HK-2 (cell line): ENCODE results near the gene SGPL1.

Source experiments
- DNase-seq: peaks from one replicate; pipeline ENCODE4 v3.0.0-alpha.2; 2018; ENCODE audit not compliant: unreplicated experiment

Gene SGPL1

GRCh38 chr10:70884741-70885140, 69.0 kb downstream of the SGPL1 start:
- no peak for DNase-seq

GRCh38 chr10:70885481-70885880, 69.7 kb downstream of the SGPL1 start:
- no peak for DNase-seq

GRCh38 chr10:70885931-70886903, 70.5 kb downstream of the SGPL1 start:
- no peak for DNase-seq

DNA sequence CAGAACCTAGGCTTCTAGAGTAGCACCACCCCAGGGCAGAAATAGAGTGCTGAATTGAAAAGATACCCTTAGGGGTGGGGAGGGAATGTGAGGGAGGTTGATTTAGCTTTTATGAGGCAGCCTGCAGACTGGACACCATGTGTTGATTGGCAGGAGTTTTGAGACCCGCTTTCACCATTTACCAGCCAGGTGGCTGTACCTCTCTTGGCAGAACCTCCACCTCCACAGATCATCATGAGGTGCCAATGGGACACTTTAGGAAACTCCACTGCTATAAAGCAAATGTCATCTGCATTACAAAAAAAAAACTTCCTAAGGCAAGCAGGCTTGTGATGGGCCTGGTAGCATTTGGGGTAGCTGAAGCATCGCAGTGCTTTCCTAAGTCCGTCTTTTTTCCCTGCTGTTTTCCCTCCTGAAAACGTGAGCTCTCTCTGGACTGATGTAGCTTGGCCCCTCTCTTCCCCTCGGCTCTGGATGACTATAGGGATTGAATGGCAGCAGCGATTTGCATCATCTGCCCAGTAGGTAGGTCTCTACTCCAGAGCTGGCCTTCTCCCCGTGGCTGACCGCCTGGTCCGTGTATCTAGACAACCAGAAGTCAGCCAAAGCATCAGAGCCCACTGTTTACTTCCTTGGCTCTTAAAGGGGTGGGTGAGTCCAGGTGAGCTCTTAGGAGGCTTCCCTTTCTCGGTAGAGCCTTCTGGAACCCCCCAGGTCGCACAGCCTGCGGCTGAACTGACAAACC, 71.3 kb downstream of the SGPL1 start:
- DNase-seq: no peak

DNA sequence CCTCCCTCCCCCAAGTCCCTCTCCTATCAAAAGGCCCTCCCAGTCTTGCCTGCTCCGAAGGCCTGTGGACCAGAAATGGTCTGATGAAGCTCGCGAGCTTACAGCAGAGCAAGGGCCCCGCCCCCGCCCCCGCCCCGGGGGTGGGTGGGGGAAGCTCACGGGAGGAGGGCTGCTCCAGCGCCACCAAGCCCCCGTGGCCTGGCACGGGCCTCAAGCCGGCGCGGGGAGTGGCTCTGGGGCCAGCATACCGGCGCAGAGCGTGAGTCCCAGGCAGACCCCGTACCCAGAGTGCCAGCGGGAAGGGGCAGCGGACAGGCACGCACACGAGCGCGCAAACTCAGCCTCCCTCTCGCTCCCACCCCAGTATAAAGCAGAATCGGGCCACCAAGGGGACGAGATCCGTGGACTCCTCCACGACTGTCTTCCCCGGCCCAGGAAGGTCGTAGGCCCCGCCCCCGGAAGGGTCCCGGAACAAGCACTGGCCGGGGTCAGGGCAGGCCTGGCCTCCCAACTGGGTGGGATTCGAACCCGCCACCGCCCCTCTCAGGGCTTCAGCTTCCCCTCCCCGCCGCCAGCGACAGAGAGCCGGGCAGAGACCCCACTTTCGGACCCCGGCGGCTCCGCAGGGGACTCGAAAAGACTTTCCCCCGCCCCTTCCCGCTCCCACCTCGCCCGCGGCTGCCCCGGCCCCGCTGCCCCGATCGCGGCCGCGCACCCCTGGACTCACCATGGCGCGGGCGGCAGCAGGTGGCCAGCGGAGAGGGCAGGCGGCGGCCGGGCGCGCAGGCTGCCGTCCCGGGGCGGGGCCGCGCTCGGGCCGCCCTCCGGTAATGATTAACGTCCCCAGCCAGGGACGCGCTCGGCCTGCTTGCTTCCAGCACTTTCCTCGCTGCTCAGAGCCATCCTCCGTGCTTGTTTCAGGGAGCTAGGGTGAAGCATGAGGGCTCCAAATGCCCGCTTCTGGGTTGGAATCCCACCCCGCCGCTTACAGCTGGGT, 72.4 kb downstream of the SGPL1 start, which contains the start of gene PCBD1:
Gene PCBD1 (minus strand): TSS at position 762 of the 997 bp plus-strand sequence. CDS start 32 bp downstream, at position 730.
- peak; percentile 85 for DNase-seq

- DNase-seq: no peak
Measured at GRCh38 chr10:70889291-70889690, 73.5 kb downstream of the SGPL1 start.

DNA sequence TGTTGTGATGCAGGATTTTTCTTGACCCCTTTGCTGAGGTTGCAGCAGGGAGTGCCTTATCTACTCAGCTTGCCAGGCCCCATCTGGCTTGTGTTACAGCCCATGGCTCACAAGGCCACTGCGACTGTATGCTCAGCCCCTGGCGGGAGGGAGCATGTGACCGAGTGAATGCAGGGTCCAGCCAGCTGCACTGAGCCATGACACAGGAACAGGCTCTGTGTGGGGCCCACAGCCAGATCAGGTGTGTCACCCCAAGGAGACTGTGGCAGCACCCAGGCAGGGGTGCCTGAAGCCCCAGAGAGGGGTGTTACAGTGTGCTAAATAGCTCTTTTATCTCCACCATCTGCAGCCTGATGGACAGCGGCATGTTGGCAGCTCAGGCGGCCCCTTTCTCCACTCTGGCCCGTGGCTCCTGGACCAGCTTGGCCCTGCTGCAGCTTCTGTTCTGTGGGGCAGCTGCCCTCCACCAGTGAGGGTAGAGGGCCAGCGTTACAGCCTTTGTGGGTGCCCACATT, 75.2 kb downstream of the SGPL1 start:
- no peak for DNase-seq

GRCh38 chr10:70891627-70892026, 75.9 kb downstream of the SGPL1 start:
- DNase-seq: no peak

GRCh38 chr10:70892631-70893030, 76.9 kb downstream of the SGPL1 start:
- no peak for DNase-seq

DNA sequence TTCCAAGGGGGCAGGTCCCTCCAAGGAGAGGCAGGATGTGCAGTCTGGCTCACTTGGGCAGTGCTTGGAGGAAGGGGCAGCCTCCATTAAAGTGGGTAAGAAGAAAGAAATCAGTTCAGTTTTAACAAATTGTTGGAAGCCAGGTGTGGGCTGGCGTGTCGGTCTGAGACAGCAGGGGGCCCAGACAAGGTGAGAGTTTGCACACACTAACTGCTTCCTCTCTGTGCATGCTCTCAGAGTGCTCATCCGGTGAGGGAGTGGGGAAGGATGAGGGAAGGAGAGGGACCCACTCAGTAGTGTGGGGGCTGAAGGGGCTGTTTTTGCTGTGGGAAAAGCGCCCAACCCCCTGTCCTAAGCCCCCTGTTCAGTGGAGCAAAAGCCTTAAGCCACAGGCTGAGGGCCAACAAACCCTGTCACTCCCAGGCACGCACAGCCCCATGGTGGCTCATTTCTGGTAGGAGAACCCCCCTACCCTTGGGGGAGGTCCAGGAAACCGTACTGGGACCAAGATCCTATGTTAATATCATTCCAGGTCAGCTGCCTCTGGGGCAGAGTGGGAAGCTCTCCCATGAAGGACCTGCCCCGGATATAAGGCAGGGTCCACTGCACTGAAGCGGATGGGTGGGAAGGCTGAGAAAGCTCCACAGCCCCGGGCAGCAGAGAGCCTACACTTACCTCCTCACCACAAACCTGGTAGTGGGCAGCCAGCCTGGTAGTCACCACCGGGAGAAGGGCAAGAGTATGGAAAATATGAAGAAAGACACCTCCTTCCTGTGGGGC, 77.7 kb downstream of the SGPL1 start:
- DNase-seq: no peak

GRCh38 chr10:70894416-70894815, 78.7 kb downstream of the SGPL1 start:
- no peak for DNase-seq

GRCh38 chr10:70896551-70896950, 80.8 kb downstream of the SGPL1 start:
- no peak for DNase-seq

GRCh38 chr10:70898687-70899086, 82.9 kb downstream of the SGPL1 start:
- no peak for DNase-seq

- DNase-seq: no peak
Measured at GRCh38 chr10:70899096-70899495, 83.3 kb downstream of the SGPL1 start.

DNA sequence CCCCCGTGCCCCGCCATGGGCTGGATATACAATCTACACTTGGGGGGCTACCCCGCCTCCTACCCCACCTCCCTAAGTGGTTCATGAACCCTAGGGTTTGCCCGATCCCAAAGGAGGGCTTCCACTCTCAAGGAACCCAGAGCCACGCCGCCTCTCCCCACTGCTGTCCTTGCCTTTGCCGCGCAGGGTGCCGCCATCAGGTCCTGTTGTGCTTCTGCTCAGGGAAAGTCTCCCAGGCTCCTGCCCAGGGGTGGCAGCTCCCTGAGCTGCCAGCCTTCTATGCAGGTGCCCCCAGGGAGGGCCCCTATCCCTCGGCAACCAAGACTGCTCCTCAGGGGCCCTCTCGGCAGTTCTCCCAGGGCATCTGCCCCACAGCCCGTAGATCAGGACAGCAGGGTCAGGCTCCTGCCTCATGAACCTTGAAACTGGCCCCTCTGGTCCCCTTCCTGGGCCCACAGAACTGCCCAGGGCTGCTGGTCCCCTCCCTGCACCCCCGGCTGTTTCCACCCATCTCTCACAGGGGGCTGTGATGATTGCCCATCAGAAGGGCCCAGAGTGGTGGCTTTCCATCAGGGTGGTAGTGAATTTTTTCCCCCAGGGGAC, 85.6 kb downstream of the SGPL1 start:
- DNase-seq: no peak

- no peak for DNase-seq
Measured at GRCh38 chr10:70902661-70903261, 87.0 kb downstream of the SGPL1 start.

GRCh38 chr10:70903262-70903921, 87.6 kb downstream of the SGPL1 start:
- DNase-seq: peak; percentile 61

GRCh38 chr10:70905071-70906021, 89.6 kb downstream of the SGPL1 start:
- no peak for DNase-seq
